HepG2 (cell line): Measurements from ENCODE around the gene POLE4. TPM values are rescaled to one million over a fixed set of nuclear protein-coding genes. Genes with fewer than 3 reads are reported as not detected.

ENCODE experiments used
- DMTF1 ChIP-seq: sonication (generic); formaldehyde crosslinking; IDR thresholded peaks from 2 replicates; pipeline ENCODE4 v1.4.0; 2020; ENCODE audit warnings: mild to moderate bottlenecking, missing genetic modification reagents
- KLF9 ChIP-seq: IDR thresholded peaks from 2 replicates; pipeline ENCODE4 v1.6.1; 2016; ENCODE audit warnings: low read depth
- SALL1 ChIP-seq: sonication (generic); formaldehyde crosslinking; IDR thresholded peaks from 2 replicates; pipeline ENCODE4 v1.8.0; 2022; ENCODE audit warnings: mild to moderate bottlenecking, missing genetic modification reagents
- SMAD3 ChIP-seq: sonication (generic); formaldehyde crosslinking; IDR thresholded peaks from 2 replicates; pipeline ENCODE4 v1.4.0; 2020; ENCODE audit warnings: missing genetic modification reagents
- TBX2 ChIP-seq: sonication (generic); formaldehyde crosslinking; IDR thresholded peaks from 2 replicates; pipeline ENCODE4 v1.5.0; 2020; ENCODE audit warnings: missing genetic modification reagents, mild to moderate bottlenecking, borderline replicate concordance
- ZBTB3 ChIP-seq: sonication (generic); formaldehyde crosslinking; IDR thresholded peaks from 2 replicates; pipeline ENCODE4 v1.4.0; 2020; ENCODE audit warnings: low read depth, mild to moderate bottlenecking, moderate library complexity, missing genetic modification reagents, borderline replicate concordance
- ZNF17 ChIP-seq: sonication (generic); formaldehyde crosslinking; IDR thresholded peaks from 2 replicates; pipeline ENCODE4 v1.5.0; 2020; ENCODE audit warnings: mild to moderate bottlenecking, missing genetic modification reagents
- ZNF263 ChIP-seq: sonication (generic); formaldehyde crosslinking; IDR thresholded peaks from 2 replicates; pipeline ENCODE4 v1.4.0; 2020; ENCODE audit warnings: missing genetic modification reagents
- ZNF569 ChIP-seq: sonication (generic); formaldehyde crosslinking; IDR thresholded peaks from 2 replicates; pipeline ENCODE4 v1.5.0; 2020; ENCODE audit warnings: mild to moderate bottlenecking, missing genetic modification reagents, moderate library complexity, borderline replicate concordance
- ZNF609 ChIP-seq: sonication (generic); formaldehyde crosslinking; IDR thresholded peaks from 2 replicates; pipeline ENCODE4 v1.4.0; 2020; ENCODE audit warnings: mild to moderate bottlenecking, missing genetic modification reagents, borderline replicate concordance
- polyA plus RNA-seq, 8 experiments: library from polyadenylated mRNA; depleted of rRNA in 3 of 8; stranded (reverse) in 7 of 8; unstranded in 1 of 8; fragments of >200 nt; fragmentation: Illumina TruSeq in 4 of 8; extraction: Trizol in 4 of 8; gene quantifications; 2 replicates each; pipeline versions ENCODE4 v1.2.1 to v1.2.3, GENCODE V29; 2011 to 2016; ENCODE audit warnings: low read depth in 4 of 8, missing spikeins in 1 of 8, mixed read lengths in 1 of 8; ENCODE audit not compliant: insufficient read depth in 1 of 8
- total RNA-seq, 5 experiments: library from RNA; depleted of rRNA; stranded (reverse); fragments of >200 nt; fragmentation: Illumina TruSeq; extraction: Trizol; gene quantifications; 2 replicates each; pipeline ENCODE4 v1.2.3, GENCODE V29; 2016; ENCODE audit warnings: low read depth in 1 of 5
- TF ChIP-seq, protein P1 (sequence below): IDR thresholded peaks from 2 replicates; pipeline ENCODE4 v1.6.1; 2016; ENCODE audit warnings: mild to moderate bottlenecking
- TF ChIP-seq, protein P2 (sequence below): sonication (generic); formaldehyde crosslinking; IDR thresholded peaks from 2 replicates; pipeline ENCODE4 v1.5.1; 2020; ENCODE audit warnings: missing genetic modification reagents, mild to moderate bottlenecking, borderline replicate concordance
- TF ChIP-seq, protein P3 (sequence below): sonication (generic); formaldehyde crosslinking; IDR thresholded peaks from 2 replicates; pipeline ENCODE4 v1.4.0; 2020; ENCODE audit warnings: missing genetic modification reagents
- TF ChIP-seq, protein P4 (sequence below), 2 experiments: sonication (generic) in 1 of 2; formaldehyde crosslinking in 1 of 2; IDR thresholded peaks; 2 replicates each; pipeline versions ENCODE4 v1.4.0 to v1.6.1; 2018 to 2020; ENCODE audit warnings: missing genetic modification reagents in 2 of 2, borderline replicate concordance in 1 of 2, low read depth in 1 of 2, mild to moderate bottlenecking in 1 of 2, missing biosample characterization in 1 of 2

Gene POLE4
- total and polyA plus RNA-seq, 2 of the 13 experiments (the other 11 are each of a cell fraction or from before 2014, with no cell fraction given): 106 to 116 TPM

DNA sequence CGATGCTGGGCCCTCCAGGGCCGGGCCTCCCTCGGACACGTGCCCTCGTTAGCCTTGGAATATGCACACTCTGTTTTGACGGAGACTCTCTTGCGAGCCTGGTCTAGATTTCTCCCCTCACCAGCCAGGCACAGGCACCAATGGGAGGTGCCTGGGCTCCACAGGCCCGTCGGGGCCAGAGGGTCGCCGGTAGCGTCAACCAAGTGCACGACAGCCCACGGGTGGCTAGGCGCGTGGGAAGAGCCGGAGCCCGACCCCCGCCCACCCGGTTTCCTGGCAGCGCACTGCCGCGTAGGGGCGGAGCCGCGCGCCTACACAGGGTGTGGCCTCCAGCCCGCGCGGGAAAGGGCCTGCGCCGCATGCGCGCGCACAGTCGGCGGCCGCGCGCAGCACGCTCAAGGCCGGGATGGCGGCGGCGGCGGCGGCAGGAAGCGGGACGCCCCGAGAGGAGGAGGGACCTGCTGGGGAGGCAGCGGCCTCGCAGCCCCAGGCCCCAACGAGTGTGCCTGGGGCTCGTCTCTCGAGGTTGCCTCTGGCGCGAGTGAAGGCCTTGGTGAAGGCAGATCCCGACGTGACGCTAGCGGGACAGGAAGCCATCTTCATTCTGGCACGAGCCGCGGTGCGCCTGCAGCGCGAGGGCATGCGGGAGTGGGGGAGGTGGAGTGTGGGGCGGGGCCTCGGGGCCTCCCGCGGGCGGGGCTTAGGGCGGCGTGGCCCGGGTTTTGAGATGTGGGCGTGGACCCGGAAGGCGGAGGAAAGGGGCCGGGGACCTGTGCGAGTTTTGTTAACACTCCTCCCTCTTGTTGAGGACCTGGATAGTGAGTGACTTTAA lies at the start of gene POLE4 (continued):
- TF ChIP-seq, protein P1, sequence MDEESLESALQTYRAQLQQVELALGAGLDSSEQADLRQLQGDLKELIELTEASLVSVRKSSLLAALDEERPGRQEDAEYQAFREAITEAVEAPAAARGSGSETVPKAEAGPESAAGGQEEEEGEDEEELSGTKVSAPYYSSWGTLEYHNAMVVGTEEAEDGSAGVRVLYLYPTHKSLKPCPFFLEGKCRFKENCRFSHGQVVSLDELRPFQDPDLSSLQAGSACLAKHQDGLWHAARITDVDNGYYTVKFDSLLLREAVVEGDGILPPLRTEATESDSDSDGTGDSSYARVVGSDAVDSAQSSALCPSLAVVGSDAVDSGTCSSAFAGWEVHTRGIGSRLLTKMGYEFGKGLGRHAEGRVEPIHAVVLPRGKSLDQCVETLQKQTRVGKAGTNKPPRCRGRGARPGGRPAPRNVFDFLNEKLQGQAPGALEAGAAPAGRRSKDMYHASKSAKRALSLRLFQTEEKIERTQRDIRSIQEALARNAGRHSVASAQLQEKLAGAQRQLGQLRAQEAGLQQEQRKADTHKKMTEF (CRISPR knock-in tag): peak; percentile 95
- TF ChIP-seq TBX2 (CRISPR knock-in tag) (peak; percentile 91; the same call in 1 of the 2 replicates), SALL1 (CRISPR knock-in tag) (peak; percentile 99), SMAD3 (CRISPR knock-in tag) (peak; percentile 60), KLF9 (CRISPR knock-in tag) (peak; percentile 41; the same call in 1 of the 2 replicates), ZNF609 (CRISPR knock-in tag) (peak; percentile 73; the same call in 1 of the 2 replicates), ZBTB3 (CRISPR knock-in tag) (peak; percentile 94; the same call in 1 of the 2 replicates), ZNF17 (CRISPR knock-in tag) (peak; percentile 93; the same call in 1 of the 2 replicates), DMTF1 (CRISPR knock-in tag) (peak; percentile 84; the same call in 1 of the 2 replicates), ZNF569 (CRISPR knock-in tag) (peak; percentile 96), ZNF263 (CRISPR knock-in tag) (peak; percentile 51; the same call in 1 of the 2 replicates)
- TF ChIP-seq, protein P2, sequence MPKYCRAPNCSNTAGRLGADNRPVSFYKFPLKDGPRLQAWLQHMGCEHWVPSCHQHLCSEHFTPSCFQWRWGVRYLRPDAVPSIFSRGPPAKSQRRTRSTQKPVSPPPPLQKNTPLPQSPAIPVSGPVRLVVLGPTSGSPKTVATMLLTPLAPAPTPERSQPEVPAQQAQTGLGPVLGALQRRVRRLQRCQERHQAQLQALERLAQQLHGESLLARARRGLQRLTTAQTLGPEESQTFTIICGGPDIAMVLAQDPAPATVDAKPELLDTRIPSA (CRISPR knock-in tag): peak; percentile 96
- TF ChIP-seq, protein P3, sequence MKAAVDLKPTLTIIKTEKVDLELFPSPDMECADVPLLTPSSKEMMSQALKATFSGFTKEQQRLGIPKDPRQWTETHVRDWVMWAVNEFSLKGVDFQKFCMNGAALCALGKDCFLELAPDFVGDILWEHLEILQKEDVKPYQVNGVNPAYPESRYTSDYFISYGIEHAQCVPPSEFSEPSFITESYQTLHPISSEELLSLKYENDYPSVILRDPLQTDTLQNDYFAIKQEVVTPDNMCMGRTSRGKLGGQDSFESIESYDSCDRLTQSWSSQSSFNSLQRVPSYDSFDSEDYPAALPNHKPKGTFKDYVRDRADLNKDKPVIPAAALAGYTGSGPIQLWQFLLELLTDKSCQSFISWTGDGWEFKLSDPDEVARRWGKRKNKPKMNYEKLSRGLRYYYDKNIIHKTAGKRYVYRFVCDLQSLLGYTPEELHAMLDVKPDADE (CRISPR knock-in tag): 0 out of 2 replicates have a peak, but pooled peaks have one; percentile 68
- TF ChIP-seq, protein P4, sequence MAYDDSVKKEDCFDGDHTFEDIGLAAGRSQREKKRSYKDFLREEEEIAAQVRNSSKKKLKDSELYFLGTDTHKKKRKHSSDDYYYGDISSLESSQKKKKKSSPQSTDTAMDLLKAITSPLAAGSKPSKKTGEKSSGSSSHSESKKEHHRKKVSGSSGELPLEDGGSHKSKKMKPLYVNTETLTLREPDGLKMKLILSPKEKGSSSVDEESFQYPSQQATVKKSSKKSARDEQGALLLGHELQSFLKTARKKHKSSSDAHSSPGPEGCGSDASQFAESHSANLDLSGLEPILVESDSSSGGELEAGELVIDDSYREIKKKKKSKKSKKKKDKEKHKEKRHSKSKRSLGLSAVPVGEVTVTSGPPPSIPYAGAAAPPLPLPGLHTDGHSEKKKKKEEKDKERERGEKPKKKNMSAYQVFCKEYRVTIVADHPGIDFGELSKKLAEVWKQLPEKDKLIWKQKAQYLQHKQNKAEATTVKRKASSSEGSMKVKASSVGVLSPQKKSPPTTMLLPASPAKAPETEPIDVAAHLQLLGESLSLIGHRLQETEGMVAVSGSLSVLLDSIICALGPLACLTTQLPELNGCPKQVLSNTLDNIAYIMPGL (CRISPR knock-in tag; IDR thresholded peaks at IDR 0.05; ENCODE audit: borderline replicate concordance in 1 of 2, low read depth in 1 of 2): peak; percentile 84 to 85; a peak in 3 of 4 replicates
